HepG2 (cell line): Measurements from ENCODE around the gene ANKRD42. TPM values are rescaled to one million over a fixed set of nuclear protein-coding genes. Genes with fewer than 3 reads are reported as not detected.

ENCODE experiments used
- AFF4 ChIP-seq: sonication (generic); formaldehyde crosslinking; IDR thresholded peaks from 2 replicates; pipeline ENCODE4 v1.4.0; 2020; ENCODE audit warnings: missing genetic modification reagents
- CBX2 ChIP-seq, 2 experiments: fragments of 200-600 bp in 1 of 2; sonication (generic); formaldehyde crosslinking in 1 of 2; IDR thresholded peaks; 2 replicates each; pipeline versions ENCODE4 v1.7.0 to v1.8.1; 2018 to 2022; ENCODE audit warnings: low read depth in 2 of 2, low read length in 1 of 2, mild to moderate bottlenecking in 1 of 2, missing genetic modification reagents in 1 of 2
- FOXM1 ChIP-seq: sonication (generic); formaldehyde crosslinking; IDR thresholded peaks from 2 replicates; pipeline ENCODE4 v1.5.0; 2020; ENCODE audit warnings: missing genetic modification reagents
- HOXA9 ChIP-seq: sonication (generic); formaldehyde crosslinking; IDR thresholded peaks from 2 replicates; pipeline ENCODE4 v1.8.1; 2022; ENCODE audit warnings: missing genetic modification reagents, mild to moderate bottlenecking, moderate library complexity, borderline replicate concordance
- JUND ChIP-seq: sonication (generic); formaldehyde crosslinking; IDR thresholded peaks from 2 replicates; pipeline ENCODE4 v1.8.0; 2022; ENCODE audit warnings: mild to moderate bottlenecking, missing genetic modification reagents
- MLX ChIP-seq: IDR thresholded peaks from 2 replicates; pipeline ENCODE4 v1.6.1; 2016
- NFYB ChIP-seq: sonication (generic); formaldehyde crosslinking; IDR thresholded peaks from 2 replicates; pipeline ENCODE4 v1.4.0; 2020; ENCODE audit warnings: missing genetic modification reagents
- YY1 ChIP-seq: IDR thresholded peaks from 2 replicates; pipeline ENCODE4 v1.6.1; 2011; ENCODE audit warnings: low read length, low read depth, moderate library complexity, mild to moderate bottlenecking; ENCODE audit not compliant: insufficient read depth, insufficient replicate concordance
- ZBTB40 ChIP-seq, 2 experiments: fragments of 450-650 bp in 1 of 2; sonication (generic) in 1 of 2; formaldehyde crosslinking in 1 of 2; IDR thresholded peaks; 2 replicates each; pipeline versions ENCODE4 v1.6.1 to v1.8.0; 2016 to 2022; ENCODE audit warnings: antibody characterized with exemption in 1 of 2, mild to moderate bottlenecking in 1 of 2, missing genetic modification reagents in 1 of 2
- ZBTB42 ChIP-seq: sonication (generic); formaldehyde crosslinking; IDR thresholded peaks from 2 replicates; pipeline ENCODE4 v1.5.0; 2020; ENCODE audit warnings: mild to moderate bottlenecking, missing genetic modification reagents
- ZKSCAN1 ChIP-seq: fragments of 150-350 bp; IDR thresholded peaks from 2 replicates; pipeline ENCODE4 v1.6.1; 2014; ENCODE audit warnings: low read length
- ZNF30 ChIP-seq: sonication (generic); formaldehyde crosslinking; IDR thresholded peaks from 2 replicates; pipeline ENCODE4 v1.5.0; 2020; ENCODE audit warnings: mild to moderate bottlenecking, missing genetic modification reagents
- ZNF569 ChIP-seq: sonication (generic); formaldehyde crosslinking; IDR thresholded peaks from 2 replicates; pipeline ENCODE4 v1.5.0; 2020; ENCODE audit warnings: mild to moderate bottlenecking, missing genetic modification reagents, moderate library complexity, borderline replicate concordance
- ZNF75D ChIP-seq: sonication (generic); formaldehyde crosslinking; IDR thresholded peaks from 2 replicates; pipeline ENCODE4 v1.8.1; 2023; ENCODE audit warnings: missing genetic modification reagents, mild to moderate bottlenecking, borderline replicate concordance
- ZSCAN9 ChIP-seq: IDR thresholded peaks from 2 replicates; pipeline ENCODE4 v1.6.1; 2016; ENCODE audit warnings: borderline replicate concordance
- polyA plus RNA-seq, 8 experiments: library from polyadenylated mRNA; depleted of rRNA in 3 of 8; stranded (reverse) in 7 of 8; unstranded in 1 of 8; fragments of >200 nt; fragmentation: Illumina TruSeq in 4 of 8; extraction: Trizol in 4 of 8; gene quantifications; 2 replicates each; pipeline versions ENCODE4 v1.2.1 to v1.2.3, GENCODE V29; 2011 to 2016; ENCODE audit warnings: low read depth in 4 of 8, missing spikeins in 1 of 8, mixed read lengths in 1 of 8; ENCODE audit not compliant: insufficient read depth in 1 of 8
- total RNA-seq, 5 experiments: library from RNA; depleted of rRNA; stranded (reverse); fragments of >200 nt; fragmentation: Illumina TruSeq; extraction: Trizol; gene quantifications; 2 replicates each; pipeline ENCODE4 v1.2.3, GENCODE V29; 2016; ENCODE audit warnings: low read depth in 1 of 5

The ANKRD42 gene
- total and polyA plus RNA-seq, 2 of the 13 experiments (the other 11 are each of a cell fraction or from before 2014, with no cell fraction given) = 2.2 to 3.7 TPM

GRCh38 chr11:83284501-83285150 is 91.1 kb downstream of the ANKRD42 start (continued):
- TF ChIP-seq JUND (CRISPR knock-in tag) (no peak), FOXM1 (CRISPR knock-in tag) (no peak), ZSCAN9 (CRISPR knock-in tag) (no peak), ZNF30 (CRISPR knock-in tag) (no peak), ZBTB42 (no peak), CBX2 (IDR thresholded peaks at IDR 0.05; ENCODE audit: low read depth, low read length) (no peak), CBX2 (CRISPR knock-in tag; IDR thresholded peaks at IDR 0.05; ENCODE audit: low read depth) (no peak), YY1 (peak; percentile 54), HOXA9 (CRISPR knock-in tag) (no peak), ZBTB40 (IDR thresholded peaks at IDR 0.05) (no peak), ZBTB40 (CRISPR knock-in tag; IDR thresholded peaks at IDR 0.05) (no peak), NFYB (CRISPR knock-in tag) (no peak), AFF4 (CRISPR knock-in tag) (no peak), ZNF569 (CRISPR knock-in tag) (no peak), ZKSCAN1 (no peak), ZNF75D (CRISPR knock-in tag) (no peak), MLX (no peak)
